ENCODE results near the gene DCTPP1. TPM values are rescaled to one million over a fixed set of nuclear protein-coding genes. Genes with fewer than 3 reads are reported as not detected.
A peak's percentile ranks its signal among the peaks of the same experiment; 100 is the strongest.

DCTPP1 gene
- total and polyA plus RNA-seq, 2 of the 13 experiments (the other 11 are each of a cell fraction or from before 2014, with no cell fraction given): 54.8 to 74.4 TPM

DNA sequence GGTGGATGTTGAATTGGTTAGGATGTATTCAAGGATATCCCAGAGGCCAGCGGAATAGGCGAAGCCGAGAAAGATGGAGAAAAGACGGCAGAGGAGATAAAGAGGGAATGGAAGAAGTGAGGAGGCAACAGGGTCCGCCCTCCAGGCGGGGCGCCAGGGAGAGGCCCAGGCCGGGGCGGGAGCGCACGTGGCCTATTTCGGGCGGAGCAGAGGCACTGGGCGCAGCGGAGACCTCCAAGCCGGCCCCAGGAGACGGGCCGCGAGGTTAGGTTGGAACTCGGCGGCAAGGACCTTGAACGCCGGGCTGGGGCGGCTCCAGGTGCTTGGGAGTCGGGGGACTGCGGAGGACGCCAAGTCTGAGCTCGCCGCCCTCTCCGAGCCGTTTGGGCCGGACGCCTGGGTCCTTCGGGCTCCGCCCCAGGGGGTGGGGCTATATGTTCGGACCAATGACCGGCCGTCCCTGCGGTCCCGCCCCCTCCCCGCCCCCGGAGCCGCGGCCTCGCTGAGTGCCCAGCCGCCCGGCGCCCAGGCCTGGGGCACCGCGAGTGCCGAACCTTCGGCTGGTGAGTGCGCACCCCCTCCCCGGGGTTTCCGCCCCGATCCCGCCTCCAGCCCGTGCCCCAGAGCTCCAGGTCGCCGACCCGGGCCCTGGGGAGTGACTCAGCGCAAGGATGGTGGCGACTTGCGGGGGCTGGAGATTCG lies 22.6 kb downstream of the DCTPP1 start, which contains the start of gene ZNF771 (continued):
- peak; percentile 89 for TF ChIP-seq EED (CRISPR knock-in tag; IDR thresholded peaks at IDR 0.05)
- no peak for TF ChIP-seq ZBTB21 (CRISPR knock-in tag; IDR thresholded peaks at IDR 0.05)
- peak; percentile 76; the same call in 1 of the 2 replicates for TF ChIP-seq ZNF570 (CRISPR knock-in tag; IDR thresholded peaks at IDR 0.05; ENCODE audit: borderline replicate concordance)
- TF ChIP-seq SYNCRIP (IDR thresholded peaks at IDR 0.05; ENCODE audit: insufficient read depth, low read depth, low read length): no peak
- TF ChIP-seq, protein P1, sequence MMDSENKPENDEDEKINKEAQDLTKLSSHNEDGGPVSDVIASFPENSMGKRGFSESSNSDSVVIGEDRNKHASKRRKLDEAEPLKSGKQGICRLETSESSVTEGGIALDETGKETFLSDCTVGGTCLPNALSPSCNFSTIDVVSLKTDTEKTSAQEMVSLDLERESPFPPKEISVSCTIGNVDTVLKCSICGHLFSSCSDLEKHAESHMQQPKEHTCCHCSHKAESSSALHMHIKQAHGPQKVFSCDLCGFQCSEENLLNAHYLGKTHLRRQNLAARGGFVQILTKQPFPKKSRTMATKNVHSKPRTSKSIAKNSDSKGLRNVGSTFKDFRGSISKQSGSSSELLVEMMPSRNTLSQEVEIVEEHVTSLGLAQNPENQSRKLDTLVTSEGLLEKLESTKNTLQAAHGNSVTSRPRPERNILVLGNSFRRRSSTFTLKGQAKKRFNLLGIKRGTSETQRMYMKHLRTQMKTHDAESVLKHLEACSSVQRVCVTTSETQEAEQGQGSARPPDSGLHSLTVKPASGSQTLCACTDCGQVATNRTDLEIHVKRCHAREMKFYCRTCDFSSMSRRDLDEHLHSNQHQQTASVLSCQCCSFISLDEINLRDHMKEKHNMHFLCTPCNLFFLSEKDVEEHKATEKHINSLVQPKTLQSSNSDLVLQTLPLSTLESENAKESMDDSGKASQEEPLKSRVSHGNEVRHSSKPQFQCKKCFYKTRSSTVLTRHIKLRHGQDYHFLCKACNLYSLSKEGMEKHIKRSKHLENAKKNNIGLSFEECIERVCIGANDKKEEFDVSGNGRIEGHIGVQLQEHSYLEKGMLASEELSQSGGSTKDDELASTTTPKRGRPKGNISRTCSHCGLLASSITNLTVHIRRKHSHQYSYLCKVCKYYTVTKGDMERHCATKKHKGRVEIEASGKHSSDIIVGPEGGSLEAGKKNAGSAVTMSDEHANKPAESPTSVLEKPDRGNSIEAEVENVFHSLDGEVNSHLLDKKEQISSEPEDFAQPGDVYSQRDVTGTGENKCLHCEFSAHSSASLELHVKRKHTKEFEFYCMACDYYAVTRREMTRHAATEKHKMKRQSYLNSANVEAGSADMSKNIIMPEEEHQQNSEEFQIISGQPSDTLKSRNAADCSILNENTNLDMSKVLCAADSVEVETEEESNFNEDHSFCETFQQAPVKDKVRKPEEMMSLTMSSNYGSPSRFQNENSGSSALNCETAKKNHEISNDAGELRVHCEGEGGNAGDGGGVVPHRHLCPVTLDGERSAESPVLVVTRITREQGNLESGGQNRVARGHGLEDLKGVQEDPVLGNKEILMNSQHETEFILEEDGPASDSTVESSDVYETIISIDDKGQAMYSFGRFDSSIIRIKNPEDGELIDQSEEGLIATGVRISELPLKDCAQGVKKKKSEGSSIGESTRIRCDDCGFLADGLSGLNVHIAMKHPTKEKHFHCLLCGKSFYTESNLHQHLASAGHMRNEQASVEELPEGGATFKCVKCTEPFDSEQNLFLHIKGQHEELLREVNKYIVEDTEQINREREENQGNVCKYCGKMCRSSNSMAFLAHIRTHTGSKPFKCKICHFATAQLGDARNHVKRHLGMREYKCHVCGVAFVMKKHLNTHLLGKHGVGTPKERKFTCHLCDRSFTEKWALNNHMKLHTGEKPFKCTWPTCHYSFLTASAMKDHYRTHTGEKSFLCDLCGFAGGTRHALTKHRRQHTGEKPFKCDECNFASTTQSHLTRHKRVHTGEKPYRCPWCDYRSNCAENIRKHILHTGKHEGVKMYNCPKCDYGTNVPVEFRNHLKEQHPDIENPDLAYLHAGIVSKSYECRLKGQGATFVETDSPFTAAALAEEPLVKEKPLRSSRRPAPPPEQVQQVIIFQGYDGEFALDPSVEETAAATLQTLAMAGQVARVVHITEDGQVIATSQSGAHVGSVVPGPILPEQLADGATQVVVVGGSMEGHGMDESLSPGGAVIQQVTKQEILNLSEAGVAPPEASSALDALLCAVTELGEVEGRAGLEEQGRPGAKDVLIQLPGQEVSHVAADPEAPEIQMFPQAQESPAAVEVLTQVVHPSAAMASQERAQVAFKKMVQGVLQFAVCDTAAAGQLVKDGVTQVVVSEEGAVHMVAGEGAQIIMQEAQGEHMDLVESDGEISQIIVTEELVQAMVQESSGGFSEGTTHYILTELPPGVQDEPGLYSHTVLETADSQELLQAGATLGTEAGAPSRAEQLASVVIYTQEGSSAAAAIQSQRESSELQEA (CRISPR knock-in tag; IDR thresholded peaks at IDR 0.05; ENCODE audit: not compliant biosample characterization): peak; percentile 71
- 0 out of 2 replicates have a peak, but pooled peaks have one; percentile 30 for TF ChIP-seq HOXA5 (CRISPR knock-in tag; IDR thresholded peaks at IDR 0.05)
- peak; percentile 97; the same call in 1 of the 2 replicates for TF ChIP-seq KLF11 (CRISPR knock-in tag; IDR thresholded peaks at IDR 0.05)
- TF ChIP-seq ZBTB8A (CRISPR knock-in tag; IDR thresholded peaks at IDR 0.05; ENCODE audit: borderline replicate concordance, low read depth): peak; percentile 96
- TF ChIP-seq, protein P2, sequence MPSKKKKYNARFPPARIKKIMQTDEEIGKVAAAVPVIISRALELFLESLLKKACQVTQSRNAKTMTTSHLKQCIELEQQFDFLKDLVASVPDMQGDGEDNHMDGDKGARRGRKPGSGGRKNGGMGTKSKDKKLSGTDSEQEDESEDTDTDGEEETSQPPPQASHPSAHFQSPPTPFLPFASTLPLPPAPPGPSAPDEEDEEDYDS (CRISPR knock-in tag; IDR thresholded peaks at IDR 0.05): peak; percentile 85
- TF ChIP-seq FOXO1 (CRISPR knock-in tag; IDR thresholded peaks at IDR 0.05): peak; percentile 25
- peak; percentile 26; the same call in 1 of the 2 replicates for TF ChIP-seq CHD2 (IDR thresholded peaks at IDR 0.05; ENCODE audit: low read depth, low read length)
- no peak for TF ChIP-seq FOXA1 (IDR thresholded peaks at IDR 0.05)
- no peak for TF ChIP-seq FOXA1 (CRISPR knock-in tag; IDR thresholded peaks at IDR 0.05)
- TF ChIP-seq TMF1 (CRISPR knock-in tag; IDR thresholded peaks at IDR 0.05; ENCODE audit: low read depth): peak; percentile 69; the same call in 1 of the 2 replicates
- TF ChIP-seq, protein P3, sequence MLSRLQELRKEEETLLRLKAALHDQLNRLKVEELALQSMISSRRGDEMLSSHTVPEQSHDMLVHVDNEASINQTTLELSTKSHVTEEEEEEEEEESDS (CRISPR knock-in tag; IDR thresholded peaks at IDR 0.05; ENCODE audit: borderline replicate concordance): peak; percentile 89; the same call in 1 of the 2 replicates
- TF ChIP-seq, protein P4, sequence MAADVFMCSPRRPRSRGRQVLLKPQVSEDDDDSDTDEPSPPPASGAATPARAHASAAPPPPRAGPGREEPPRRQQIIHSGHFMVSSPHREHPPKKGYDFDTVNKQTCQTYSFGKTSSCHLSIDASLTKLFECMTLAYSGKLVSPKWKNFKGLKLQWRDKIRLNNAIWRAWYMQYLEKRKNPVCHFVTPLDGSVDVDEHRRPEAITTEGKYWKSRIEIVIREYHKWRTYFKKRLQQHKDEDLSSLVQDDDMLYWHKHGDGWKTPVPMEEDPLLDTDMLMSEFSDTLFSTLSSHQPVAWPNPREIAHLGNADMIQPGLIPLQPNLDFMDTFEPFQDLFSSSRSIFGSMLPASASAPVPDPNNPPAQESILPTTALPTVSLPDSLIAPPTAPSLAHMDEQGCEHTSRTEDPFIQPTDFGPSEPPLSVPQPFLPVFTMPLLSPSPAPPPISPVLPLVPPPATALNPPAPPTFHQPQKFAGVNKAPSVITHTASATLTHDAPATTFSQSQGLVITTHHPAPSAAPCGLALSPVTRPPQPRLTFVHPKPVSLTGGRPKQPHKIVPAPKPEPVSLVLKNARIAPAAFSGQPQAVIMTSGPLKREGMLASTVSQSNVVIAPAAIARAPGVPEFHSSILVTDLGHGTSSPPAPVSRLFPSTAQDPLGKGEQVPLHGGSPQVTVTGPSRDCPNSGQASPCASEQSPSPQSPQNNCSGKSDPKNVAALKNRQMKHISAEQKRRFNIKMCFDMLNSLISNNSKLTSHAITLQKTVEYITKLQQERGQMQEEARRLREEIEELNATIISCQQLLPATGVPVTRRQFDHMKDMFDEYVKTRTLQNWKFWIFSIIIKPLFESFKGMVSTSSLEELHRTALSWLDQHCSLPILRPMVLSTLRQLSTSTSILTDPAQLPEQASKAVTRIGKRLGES (CRISPR knock-in tag; IDR thresholded peaks at IDR 0.05; ENCODE audit: borderline replicate concordance): no peak

Measured in HepG2 (cell line).